ENCODE data around the gene IQCE. TPM values are rescaled to one million over a fixed set of nuclear protein-coding genes. Genes with fewer than 3 reads are reported as not detected.

Gene IQCE
- total and polyA plus RNA-seq, 2 donors (not counting 1 experiment from before 2014, with no cell fraction given) = 3.5 to 9.5 TPM

DNA sequence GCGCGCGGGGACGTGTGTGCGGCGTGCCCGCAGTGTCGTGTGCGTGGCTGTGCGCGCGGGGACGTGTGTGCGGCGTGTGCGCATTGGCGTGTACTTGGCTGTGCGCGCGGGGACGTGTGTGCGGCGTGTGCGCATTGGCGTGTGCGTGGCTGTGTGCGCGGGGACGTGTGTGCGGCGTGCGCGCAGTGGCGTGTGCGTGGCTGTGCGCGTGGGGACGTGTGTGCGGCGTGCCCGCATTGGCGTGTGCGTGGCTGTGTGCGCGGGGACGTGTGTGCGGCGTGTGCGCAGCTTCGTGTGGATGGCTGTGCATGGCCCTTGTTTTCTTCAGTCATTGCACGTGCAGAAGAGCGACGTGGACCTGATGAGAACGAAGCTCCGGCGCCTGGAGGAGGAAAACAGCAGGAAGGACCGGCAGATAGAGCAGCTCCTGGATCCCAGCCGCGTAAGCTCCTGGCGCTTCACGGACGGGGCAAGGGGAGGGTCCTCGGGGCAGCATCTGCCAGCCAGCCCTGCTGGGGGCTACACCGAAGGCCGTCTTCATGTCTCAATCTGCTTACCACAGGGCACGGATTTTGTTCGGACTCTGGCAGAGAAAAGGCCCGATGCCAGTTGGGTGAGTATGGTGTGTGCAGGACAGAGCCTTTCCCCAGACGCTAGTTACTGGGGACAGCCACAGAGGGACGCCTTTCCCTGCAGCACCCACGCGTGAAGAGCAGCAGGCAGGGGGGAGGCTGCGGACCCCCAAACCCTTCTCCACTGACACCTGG, 19.3 kb downstream of the IQCE start:
- DNase-seq = no peak
- Histone ChIP-seq H3K4me3 (ENCODE audit: control extremely low read depth in 1 of 5, extremely low read depth in 1 of 5, insufficient read depth in 1 of 5, low read depth in 2 of 5, low read length in 4 of 5) (no peak overlapping the region), H4K20me1 (ENCODE audit: control insufficient read depth, insufficient read depth, low read length, poor library complexity, severe bottlenecking) (no peaks in the 10 kb centered on the region), H3K9me3 (ENCODE audit: control extremely low read depth in 1 of 3, control insufficient read depth in 2 of 3, insufficient read depth in 1 of 3, low read length in 2 of 3) (no peaks in the 10 kb centered on the region), H3K27me3 (replicated peaks in 1 of 4; ENCODE audit: control extremely low read depth in 1 of 4, control insufficient read depth in 3 of 4, insufficient read depth in 4 of 4, low read length in 3 of 4) (no peaks in the 10 kb centered on the region), H3K4me2 (replicated peaks; ENCODE audit: low read depth, low read length, poor library complexity, severe bottlenecking) (no peak overlapping the region), H3K79me2 (ENCODE audit: control insufficient read depth, insufficient read depth, low read length) (no peaks in the 10 kb centered on the region), H3K9ac (ENCODE audit: low read length) (no peak overlapping the region), H3K4me1 (ENCODE audit: control insufficient read depth in 2 of 2, insufficient read depth in 2 of 2, low read length in 2 of 2) (peaks cover 0 to 5% of the 10 kb centered on the region in 2 donors), H3K27ac (ENCODE audit: low read length in 2 of 2) (no peak overlapping the region), H3K36me3 (replicated peaks in 1 of 2; ENCODE audit: control extremely low read depth in 1 of 2, control insufficient read depth in 1 of 2, extremely low read depth in 1 of 2, insufficient read depth in 2 of 2, low read length in 1 of 2) (peaks cover 0 to 2% of the 10 kb centered on the region in 2 experiments), H2AFZ (ENCODE audit: insufficient read depth, low read depth, low read length, poor library complexity, severe bottlenecking) (no peak overlapping the region)
- ChIA-PET CTCF (no interaction called here), POLR2A (no interaction called here)
- WGBS (ENCODE audit: insufficient coverage) = 98% methylated on average over 71 of the region's 73 CpGs
- TF ChIP-seq, protein P1, sequence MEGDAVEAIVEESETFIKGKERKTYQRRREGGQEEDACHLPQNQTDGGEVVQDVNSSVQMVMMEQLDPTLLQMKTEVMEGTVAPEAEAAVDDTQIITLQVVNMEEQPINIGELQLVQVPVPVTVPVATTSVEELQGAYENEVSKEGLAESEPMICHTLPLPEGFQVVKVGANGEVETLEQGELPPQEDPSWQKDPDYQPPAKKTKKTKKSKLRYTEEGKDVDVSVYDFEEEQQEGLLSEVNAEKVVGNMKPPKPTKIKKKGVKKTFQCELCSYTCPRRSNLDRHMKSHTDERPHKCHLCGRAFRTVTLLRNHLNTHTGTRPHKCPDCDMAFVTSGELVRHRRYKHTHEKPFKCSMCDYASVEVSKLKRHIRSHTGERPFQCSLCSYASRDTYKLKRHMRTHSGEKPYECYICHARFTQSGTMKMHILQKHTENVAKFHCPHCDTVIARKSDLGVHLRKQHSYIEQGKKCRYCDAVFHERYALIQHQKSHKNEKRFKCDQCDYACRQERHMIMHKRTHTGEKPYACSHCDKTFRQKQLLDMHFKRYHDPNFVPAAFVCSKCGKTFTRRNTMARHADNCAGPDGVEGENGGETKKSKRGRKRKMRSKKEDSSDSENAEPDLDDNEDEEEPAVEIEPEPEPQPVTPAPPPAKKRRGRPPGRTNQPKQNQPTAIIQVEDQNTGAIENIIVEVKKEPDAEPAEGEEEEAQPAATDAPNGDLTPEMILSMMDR (IDR thresholded peaks at IDR 0.05) = no peak
- no peak for TF ChIP-seq EZH2 (IDR thresholded peaks at IDR 0.05; ENCODE audit: borderline replicate concordance, insufficient read depth, low read depth, low read length, poor library complexity, severe bottlenecking)
- no peaks in the 10 kb centered on the region for H3K9me3 Mint-ChIP-seq (ENCODE audit: insufficient read depth)
- ATAC-seq (ENCODE audit: low read depth) = no peak
- no peaks in the 10 kb centered on the region for H3K27me3 Mint-ChIP-seq
- no peak overlapping the region for H3K27ac Mint-ChIP-seq
- intact Hi-C loops (cut with micrococcal nuclease) = no loop called here
- no peak overlapping the region for H3K4me3 Mint-ChIP-seq
- H3K4me1 Mint-ChIP-seq = peaks cover 7% of the 10 kb centered on the region

GRCh38 chr7:2580636-2581035, 21.9 kb downstream of the IQCE start:
- no peak for ATAC-seq (ENCODE audit: low read depth)

More at GRCh38 chr7:2580636-2581035, 21.9 kb downstream of the IQCE start:
- no peaks in the 10 kb centered on the region for H3K4me1 ChIP-seq (ENCODE audit: control insufficient read depth in 2 of 2, insufficient read depth in 2 of 2, low read length in 2 of 2)
- Mint-ChIP-seq H3K9me3 (ENCODE audit: insufficient read depth) (no peaks in the 10 kb centered on the region), H3K27ac (no peak overlapping the region), H3K4me3 (no peak overlapping the region), H3K27me3 (no peaks in the 10 kb centered on the region), H3K4me1 (peaks cover 2% of the 10 kb centered on the region)
- no peak overlapping the region for H3K9ac ChIP-seq (ENCODE audit: low read length)
- intact Hi-C loops (cut with micrococcal nuclease) = no loop called here
- ChIA-PET CTCF (no interaction called here), POLR2A (no interaction called here)
- H3K4me2 ChIP-seq (replicated peaks; ENCODE audit: low read depth, low read length, poor library complexity, severe bottlenecking) = no peak overlapping the region
- DNase-seq = no peak
- no peaks in the 10 kb centered on the region for H3K9me3 ChIP-seq (ENCODE audit: control extremely low read depth in 1 of 3, control insufficient read depth in 2 of 3, insufficient read depth in 1 of 3, low read length in 2 of 3)
- H3K27ac ChIP-seq (ENCODE audit: low read length in 2 of 2) = no peak overlapping the region
- H3K27me3 ChIP-seq (replicated peaks in 1 of 4; ENCODE audit: control extremely low read depth in 1 of 4, control insufficient read depth in 3 of 4, insufficient read depth in 4 of 4, low read length in 3 of 4) = no peaks in the 10 kb centered on the region
- no peaks in the 10 kb centered on the region for H4K20me1 ChIP-seq (ENCODE audit: control insufficient read depth, insufficient read depth, low read length, poor library complexity, severe bottlenecking)
- TF ChIP-seq EZH2 (IDR thresholded peaks at IDR 0.05; ENCODE audit: borderline replicate concordance, insufficient read depth, low read depth, low read length, poor library complexity, severe bottlenecking) = no peak
- TF ChIP-seq, protein P1 (IDR thresholded peaks at IDR 0.05) = no peak
- 100% methylated on average over 1 of the region's 11 CpGs for WGBS (ENCODE audit: insufficient coverage)
- H3K36me3 ChIP-seq (replicated peaks in 1 of 2; ENCODE audit: control extremely low read depth in 1 of 2, control insufficient read depth in 1 of 2, extremely low read depth in 1 of 2, insufficient read depth in 2 of 2, low read length in 1 of 2) = peaks cover 0 to 1% of the 10 kb centered on the region in 2 experiments
- no peak overlapping the region for H3K4me3 ChIP-seq (ENCODE audit: control extremely low read depth in 1 of 5, extremely low read depth in 1 of 5, insufficient read depth in 1 of 5, low read depth in 2 of 5, low read length in 4 of 5)
- H3K79me2 ChIP-seq (ENCODE audit: control insufficient read depth, insufficient read depth, low read length) = no peaks in the 10 kb centered on the region
- H2AFZ ChIP-seq (ENCODE audit: insufficient read depth, low read depth, low read length, poor library complexity, severe bottlenecking) = no peak overlapping the region
